Superior temporal gyrus (tissue), 1 donor: Measurements from ENCODE around the gene BRK1.
"Not testable (repeated sequence)": the region's sequence is repeated elsewhere in the genome, so short reads cannot be mapped to it uniquely, and the experiment has no call there.

Experiments
- DNase-seq: peaks from one replicate; pipeline ENCODE4 v3.0.0-alpha.2; 2016; ENCODE audit errors: extremely low spot score

BRK1 gene

GRCh38 chr3:10142707-10143560 is 27.5 kb downstream of the BRK1 start:
- no peak for DNase-seq

GRCh38 chr3:10145685-10146084 is 30.2 kb downstream of the BRK1 start:
- no peak for DNase-seq

DNA sequence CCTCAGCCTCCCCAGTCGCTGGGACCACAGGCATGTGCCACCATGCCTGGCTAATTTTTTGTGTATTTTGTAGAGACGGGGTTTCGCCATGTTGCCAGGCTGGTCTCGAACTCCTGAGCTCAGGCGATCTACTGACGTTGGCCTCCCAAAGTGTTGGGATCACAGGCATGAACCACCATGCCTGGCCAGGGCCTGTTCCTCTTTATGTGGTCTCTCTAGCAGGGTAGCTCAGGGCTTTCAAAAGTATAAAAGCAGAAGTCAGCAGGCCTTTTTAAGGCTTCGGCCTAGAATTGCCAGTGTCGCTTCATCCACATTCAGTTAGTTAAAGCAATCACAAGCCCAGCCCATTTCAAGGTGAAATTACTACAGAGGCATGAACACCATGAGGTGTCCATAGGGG is 33.8 kb downstream of the BRK1 start:
- no peak for DNase-seq

GRCh38 chr3:10150987-10151386 is 35.5 kb downstream of the BRK1 start:
- no peak for DNase-seq

GRCh38 chr3:10154335-10155122 is 39.1 kb downstream of the BRK1 start:
- DNase-seq: no peak

DNA sequence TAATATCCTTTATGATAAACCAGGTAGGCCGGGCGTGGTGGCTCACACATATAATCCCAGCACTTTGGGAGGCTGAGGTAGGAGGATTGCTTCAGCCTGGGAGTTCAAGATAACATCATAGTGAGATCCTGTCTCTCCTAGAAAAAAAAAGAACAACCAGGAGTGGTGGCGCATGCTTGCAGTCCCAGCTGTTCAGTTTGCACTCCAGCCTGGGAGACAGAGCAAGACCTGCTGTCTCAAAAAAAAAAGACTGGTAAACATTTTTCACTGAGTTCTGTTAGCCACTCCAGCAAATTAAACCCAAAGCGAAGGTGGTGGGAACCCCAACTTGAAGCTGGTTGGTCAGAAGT is 39.6 kb downstream of the BRK1 start:
- DNase-seq: no peak

- no peak for DNase-seq
Observed at GRCh38 chr3:10155658-10156057, 40.2 kb downstream of the BRK1 start.

GRCh38 chr3:10157031-10157430 is 41.6 kb downstream of the BRK1 start:
- DNase-seq: no peak

DNA sequence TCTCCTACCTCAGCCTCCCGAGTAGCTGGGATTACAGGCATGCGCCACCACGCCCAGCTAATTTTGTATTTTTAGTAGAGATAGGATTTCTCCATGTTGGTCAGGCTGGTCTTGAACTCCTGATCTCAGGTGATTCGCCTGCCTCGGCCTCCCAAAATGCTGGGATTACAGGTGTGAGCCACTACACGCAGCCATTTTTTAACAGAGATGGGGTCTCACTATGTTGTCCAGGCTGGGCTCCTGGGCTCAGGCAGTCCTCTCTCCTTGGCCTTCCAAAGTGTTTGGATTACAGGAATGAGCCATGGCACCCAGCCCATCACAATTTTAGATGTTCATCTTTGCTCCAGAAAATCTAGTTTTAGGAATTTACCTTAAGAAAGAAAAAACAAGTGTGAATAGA is 43.1 kb downstream of the BRK1 start:
- not testable (repeated sequence) for DNase-seq

DNA sequence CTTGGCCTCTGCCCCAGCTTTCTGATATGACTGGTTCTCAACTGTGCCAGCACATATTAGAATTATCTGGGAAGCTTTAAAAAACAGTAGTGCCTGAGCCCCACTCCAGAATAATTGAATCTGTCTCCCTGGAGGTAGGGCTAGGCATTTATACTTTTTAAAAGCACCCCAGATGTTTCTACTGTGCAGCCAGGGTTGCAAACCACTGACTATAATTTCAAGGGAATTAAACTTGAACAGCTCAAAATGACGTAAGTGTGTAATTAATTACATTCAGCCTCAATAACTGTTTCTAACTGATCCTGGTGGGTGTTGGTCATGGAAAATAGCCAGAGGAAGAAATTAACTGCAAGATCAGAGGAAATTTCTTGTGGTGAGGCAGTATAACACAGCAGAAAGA is 44.9 kb downstream of the BRK1 start:
- DNase-seq: no peak

DNA sequence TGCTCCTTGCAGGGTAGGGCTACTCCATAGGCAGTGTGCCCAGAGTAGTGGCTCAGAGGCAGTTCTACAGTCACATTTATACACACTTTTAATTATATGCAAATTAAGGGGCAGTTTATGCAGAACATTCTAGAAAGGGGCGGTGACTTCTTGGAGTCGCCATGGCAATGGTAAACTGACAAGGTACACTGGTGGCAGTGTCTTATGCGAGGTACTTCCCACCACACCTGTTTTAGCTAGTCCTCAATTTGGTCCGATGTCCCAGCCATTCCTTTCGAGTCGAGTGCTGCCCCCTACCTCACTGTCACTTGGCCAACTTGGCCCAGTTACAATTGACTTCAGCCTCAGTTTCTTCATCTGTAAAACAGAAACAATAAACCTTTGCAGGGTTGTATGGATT is 45.5 kb downstream of the BRK1 start:
- no peak for DNase-seq

DNA sequence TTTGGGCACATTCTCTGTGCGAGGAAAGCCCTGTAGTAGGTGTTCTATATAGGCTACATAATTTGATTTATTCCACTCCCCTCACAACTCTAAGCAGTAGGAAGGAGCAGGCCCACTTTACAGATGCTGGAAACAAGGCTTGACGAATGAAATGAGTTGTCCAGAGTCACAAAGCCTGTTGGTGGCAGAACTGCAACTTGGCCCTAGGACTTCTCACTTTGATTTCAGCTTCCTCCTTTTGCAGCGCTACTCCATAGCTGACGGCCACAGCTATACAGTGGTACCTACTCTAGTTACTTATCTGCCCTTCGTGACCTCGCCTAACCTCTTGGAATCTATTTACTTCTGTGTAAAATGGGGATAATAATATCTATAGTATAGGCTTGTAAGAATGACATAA is 46.7 kb downstream of the BRK1 start:
- DNase-seq: no peak

- not testable (repeated sequence) for DNase-seq
Observed at GRCh38 chr3:10164201-10164545, 48.7 kb downstream of the BRK1 start.

DNA sequence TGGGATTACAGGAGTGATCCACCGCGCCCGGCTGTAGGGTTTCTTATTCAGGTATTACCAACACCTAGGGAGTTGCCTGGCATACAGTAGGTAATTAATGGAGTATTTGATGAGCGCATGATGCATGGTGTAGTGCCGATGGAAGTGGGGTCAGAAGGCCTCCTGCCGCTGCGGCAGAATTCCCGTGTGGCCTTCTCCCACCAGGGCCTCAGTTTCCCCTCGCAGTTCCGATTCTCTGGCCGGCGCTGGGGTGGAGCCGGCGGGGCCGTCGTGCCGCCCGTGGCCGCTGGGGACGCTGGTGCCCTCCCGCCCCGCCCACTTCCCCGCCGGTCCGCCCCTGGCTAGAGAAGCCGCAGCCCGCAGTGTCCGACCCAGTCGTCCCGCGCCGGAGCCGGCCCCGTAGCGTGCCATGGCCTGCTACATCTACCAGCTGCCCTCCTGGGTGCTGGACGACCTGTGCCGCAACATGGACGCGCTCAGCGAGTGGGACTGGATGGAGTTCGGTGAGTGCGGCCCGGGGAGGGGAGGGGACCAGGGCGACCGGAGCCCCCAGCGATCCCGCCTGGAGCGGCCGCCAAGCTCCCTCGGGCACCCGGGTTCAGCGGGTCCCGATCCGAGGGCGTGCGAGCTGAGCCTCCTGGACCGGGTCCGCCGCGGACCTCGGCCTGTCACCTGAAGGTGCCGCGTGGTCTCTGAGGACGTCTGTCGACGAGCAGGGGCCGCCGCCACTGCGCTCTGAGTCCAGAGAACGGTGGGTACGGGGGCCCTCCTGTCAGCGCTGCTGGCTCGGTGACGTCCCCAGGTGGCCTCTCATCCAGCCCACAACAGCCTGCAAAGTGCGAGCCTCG is 49.3 kb downstream of the BRK1 start, which contains the start of gene IRAK2:
Gene IRAK2, plus strand, starts transcription at position 374 of the 848 bp plus-strand sequence. Its CDS starts 36 bp downstream, at position 410.
- peak; percentile 44 for DNase-seq

DNA sequence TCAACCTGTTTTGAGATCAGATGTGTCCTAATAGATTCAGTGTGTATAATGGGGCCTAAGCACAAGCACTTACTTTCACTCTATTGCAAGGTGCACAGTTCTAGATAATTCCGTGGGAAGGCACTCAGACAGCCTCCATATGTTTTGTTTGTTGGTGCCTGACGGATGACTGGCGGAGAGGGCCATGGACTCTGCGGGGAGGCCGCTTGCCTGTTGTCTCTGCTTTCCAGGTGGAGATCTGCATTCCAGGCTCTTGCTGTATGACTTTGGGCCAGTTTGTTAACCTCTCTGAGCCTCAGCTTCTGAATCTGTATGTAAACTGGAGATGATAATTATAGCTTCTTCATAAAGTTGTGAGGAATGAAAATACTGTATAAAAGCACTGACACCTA is 50.7 kb downstream of the BRK1 start:
- no peak for DNase-seq

DNA sequence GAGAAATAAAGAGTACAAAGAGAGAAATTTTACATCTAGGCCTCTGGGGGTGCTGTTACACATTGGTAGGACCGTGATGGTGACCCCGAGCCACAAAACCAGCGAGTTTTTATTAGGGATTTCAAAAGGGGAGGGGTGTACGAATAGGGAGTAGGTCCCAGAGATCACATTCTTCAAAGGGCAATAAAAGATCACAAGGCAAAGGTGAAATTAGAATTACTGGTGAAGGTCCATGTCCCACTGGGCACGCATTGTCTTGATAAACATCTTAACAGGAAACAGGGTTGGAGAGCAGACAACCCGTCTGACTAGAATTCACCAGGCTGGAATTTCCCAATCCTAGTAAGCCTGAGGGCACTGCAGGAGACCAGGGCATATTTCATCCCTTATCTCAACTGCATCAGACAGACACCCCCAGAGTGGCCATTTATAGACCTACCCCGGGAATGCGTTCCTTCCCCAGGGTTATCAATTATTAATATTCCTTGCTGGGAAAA is 53.6 kb downstream of the BRK1 start:
- DNase-seq: no peak

GRCh38 chr3:10170915-10171478 is 55.5 kb downstream of the BRK1 start:
- DNase-seq: no peak

GRCh38 chr3:10173095-10173925 is 57.8 kb downstream of the BRK1 start:
- no peak for DNase-seq

DNA sequence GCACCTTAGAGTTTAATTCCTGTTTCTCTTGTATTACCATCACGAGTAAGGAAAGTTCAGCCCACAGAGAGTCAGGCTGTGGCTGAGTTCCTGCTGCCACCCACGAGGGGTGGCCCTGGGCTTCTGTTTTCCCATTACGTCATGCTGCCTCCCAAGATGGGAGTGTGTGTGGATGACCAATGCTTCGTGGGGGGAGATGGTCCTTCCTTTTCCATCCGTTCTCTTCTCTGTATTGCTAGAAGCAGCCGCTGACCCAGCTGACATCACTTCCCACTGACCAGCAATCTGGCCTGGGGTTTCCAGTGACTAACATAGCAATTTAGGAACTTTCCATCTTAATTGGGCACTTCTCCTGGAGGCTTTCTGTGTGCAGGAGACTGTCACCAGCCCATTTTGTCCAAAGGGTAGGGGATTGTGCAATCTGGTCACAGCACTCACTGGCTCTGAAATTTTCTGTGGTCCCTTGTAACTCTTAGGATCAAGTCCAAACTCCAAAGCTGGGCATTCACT is 58.5 kb downstream of the BRK1 start:
- peak; percentile 67 for DNase-seq

GRCh38 chr3:10175334-10175733 is 59.9 kb downstream of the BRK1 start:
- DNase-seq: not testable (repeated sequence)
